Natural killer cell (primary cell): ENCODE results near the gene DCAF7. TPM values are rescaled to one million over a fixed set of nuclear protein-coding genes. Genes with fewer than 3 reads are reported as not detected.

ENCODE experiments used
- ATAC-seq, 3 donors: fragments of 150-1000 bp in 2 of 3; fragments of 200-7000 bp in 1 of 3; cut with Tn5 transposase; 1 replicate in 1 of 3; 2 replicates in 2 of 3; pipeline ENCODE4 v1.10.0; 2021; ENCODE audit warnings: mild to moderate bottlenecking in 2 of 3, moderate library complexity in 2 of 3
- DNase-seq, 2 donors: peaks; one replicate each; pipeline versions ENCODE4 v3.0.0 to v3.0.0-alpha.2; 2013 to 2021; ENCODE audit warnings: mixed read lengths in 1 of 2
- H3K27ac ChIP-seq: one replicate; pipeline ENCODE4 v1.5.1; 2013; ENCODE audit warnings: mild to moderate bottlenecking, low read length
- H3K27me3 ChIP-seq: one replicate; pipeline ENCODE4 v1.6.1; 2013; ENCODE audit warnings: low read length; ENCODE audit not compliant: control insufficient read depth, insufficient read depth
- H3K36me3 ChIP-seq: one replicate; pipeline ENCODE4 v1.6.1; 2013; ENCODE audit warnings: low read length; ENCODE audit not compliant: control insufficient read depth, insufficient read depth
- H3K4me1 ChIP-seq: one replicate; pipeline ENCODE4 v1.6.1; 2013; ENCODE audit warnings: low read length; ENCODE audit not compliant: control insufficient read depth, insufficient read depth
- H3K4me3 ChIP-seq: one replicate; pipeline ENCODE4 v1.5.1; 2013; ENCODE audit warnings: low read length
- H3K9me3 ChIP-seq: one replicate; pipeline ENCODE4 v1.6.1; 2013; ENCODE audit warnings: low read length; ENCODE audit not compliant: control insufficient read depth, insufficient read depth
- H3K27ac Mint-ChIP-seq, 2 donors: one replicate each; pipeline ENCODE4 v1.8.0; 2022; ENCODE audit warnings: mild to moderate bottlenecking in 2 of 2, mixed read lengths in 2 of 2, moderate library complexity in 1 of 2
- H3K27me3 Mint-ChIP-seq, 2 donors: one replicate each; pipeline ENCODE4 v1.8.0; 2022; ENCODE audit warnings: low read depth in 2 of 2, mixed read lengths in 2 of 2
- H3K36me3 Mint-ChIP-seq: one replicate; pipeline ENCODE4 v1.8.0; 2022; ENCODE audit warnings: mixed read lengths
- H3K4me1 Mint-ChIP-seq, 2 donors: one replicate each; pipeline ENCODE4 v1.8.0; 2022; ENCODE audit warnings: mixed read lengths in 2 of 2
- H3K4me3 Mint-ChIP-seq: one replicate; pipeline ENCODE4 v1.8.0; 2022; ENCODE audit warnings: mild to moderate bottlenecking, moderate library complexity, mixed read lengths
- H3K9me3 Mint-ChIP-seq, 2 donors: one replicate each; pipeline ENCODE4 v1.8.0; 2022; ENCODE audit warnings: mixed read lengths in 2 of 2
- CTCF ChIP-seq: fragments of 200-600 bp; IDR thresholded peaks from one replicate; pipeline ENCODE4 v1.8.0; 2022; ENCODE audit warnings: antibody characterized with exemption
- WGBS: methylation state at CpG from one replicate; pipeline ENCODE4 v1.1.7; 2013; ENCODE audit warnings: missing lambda C conversion rate; ENCODE audit not compliant: insufficient coverage; 5-methylcytosine and 5-hydroxymethylcytosine counted together
- intact Hi-C: fragments of 100-400 bp; cut with micrococcal nuclease; formaldehyde crosslinking; loops from one replicate; pipeline ENCODE4 v1.14.2; 2022
- total RNA-seq, 4 donors: library from RNA; stranded (reverse); fragments of 120-200 nt in 1 of 4; gene quantifications; one replicate each; pipeline versions ENCODE4 v1.2.3 to v1.2.4, GENCODE V29; 2013 to 2022

Gene DCAF7
- total RNA-seq, 3 donors from 2014 or later (not counting 1 experiment from before 2014, with no cell fraction given) = 55.5 to 83.5 (median 72.2) TPM

GRCh38 chr17:63595132-63595531 is 44.9 kb downstream of the DCAF7 start:
- peaks cover under 1% of the 10 kb centered on the region for H3K36me3 Mint-ChIP-seq
- DNase-seq (no peak), ATAC-seq (no peak)
- no peaks in the 10 kb centered on the region for H3K27me3 ChIP-seq
- intact Hi-C loops = no loop called here
- H3K27ac ChIP-seq = no peak overlapping the region
- H3K4me3 Mint-ChIP-seq = no peak overlapping the region
- no peaks in the 10 kb centered on the region for H3K9me3 ChIP-seq
- H3K4me3 ChIP-seq = no peak overlapping the region
- no peaks in the 10 kb centered on the region for H3K9me3 Mint-ChIP-seq
- no peak for TF ChIP-seq CTCF
- peaks cover 22% of the 10 kb centered on the region for H3K36me3 ChIP-seq
- peaks cover 34 to 38% of the 10 kb centered on the region in 2 donors for H3K4me1 Mint-ChIP-seq
- 100% methylated on average over 3 of the region's 3 CpGs for WGBS
- no peaks in the 10 kb centered on the region for H3K27me3 Mint-ChIP-seq
- peaks cover 15% of the 10 kb centered on the region for H3K4me1 ChIP-seq
- peak overlapping the region in 1 of 2 donors; percentile 23 for H3K27ac Mint-ChIP-seq

- H3K27me3 ChIP-seq = no peaks in the 10 kb centered on the region
- DNase-seq (peak in 1 of 2 donors; percentile 48), ATAC-seq (peak; percentile 48 to 71 (median 57))
- peaks cover 6% of the 10 kb centered on the region for H3K36me3 ChIP-seq
- Mint-ChIP-seq H3K9me3 (no peaks in the 10 kb centered on the region), H3K4me3 (peak overlapping the region; percentile 61), H3K36me3 (no peaks in the 10 kb centered on the region), H3K27ac (peak overlapping the region; percentile 76 to 84), H3K27me3 (no peaks in the 10 kb centered on the region), H3K4me1 (peaks cover 48 to 49% of the 10 kb centered on the region in 2 donors)
- H3K4me1 ChIP-seq = peaks cover 31% of the 10 kb centered on the region
- no peaks in the 10 kb centered on the region for H3K9me3 ChIP-seq
- no peak for TF ChIP-seq CTCF
- intact Hi-C loops = no loop called here
- H3K4me3 ChIP-seq = no peak overlapping the region
- WGBS = 59% methylated on average over 6 of the region's 6 CpGs
- no peak overlapping the region for H3K27ac ChIP-seq
Measured at GRCh38 chr17:63596856-63597586, 46.7 kb downstream of the DCAF7 start.

GRCh38 chr17:63598281-63598680 is 48.0 kb downstream of the DCAF7 start:
- WGBS = no CpG with 5 or more reads among the region's 2 CpGs
- H3K27me3 Mint-ChIP-seq = no peaks in the 10 kb centered on the region
- peak overlapping the region; percentile 81 for H3K4me3 Mint-ChIP-seq
- intact Hi-C loops = loop anchor here (1.0 kb wide), 1 partner anchor 48 kb away; the partner anchor contains the start of gene DCAF7
- H3K9me3 Mint-ChIP-seq = no peaks in the 10 kb centered on the region
- no peaks in the 10 kb centered on the region for H3K36me3 Mint-ChIP-seq
- Histone ChIP-seq H3K9me3 (no peaks in the 10 kb centered on the region), H3K27ac (no peak overlapping the region), H3K36me3 (peaks cover 4% of the 10 kb centered on the region), H3K4me1 (peaks cover 31% of the 10 kb centered on the region), H3K4me3 (no peak overlapping the region), H3K27me3 (no peaks in the 10 kb centered on the region)
- peak overlapping the region; percentile 76 to 84 for H3K27ac Mint-ChIP-seq
- ATAC-seq = peak; percentile 48 to 61 (median 60)
- H3K4me1 Mint-ChIP-seq = peaks cover 43 to 47% of the 10 kb centered on the region in 2 donors
- DNase-seq = peak in 1 of 2 donors; percentile 61
- no peak for TF ChIP-seq CTCF
